CD8-positive, alpha-beta memory T cell (primary cell): Measurements from ENCODE around the gene PCDHGB7. TPM values are rescaled to one million over a fixed set of nuclear protein-coding genes. Genes with fewer than 3 reads are reported as not detected.
"Not testable (repeated sequence)": the region's sequence is repeated elsewhere in the genome, so short reads cannot be mapped to it uniquely, and the experiment has no call there.

Experiments
- CTCF ChIA-PET: fragments of 350-600 bp; sonication (Branson Sonifier 250); formaldehyde crosslinking; loops from one replicate; lab custom pipeline; 2021; ENCODE audit warnings: antibody characterized with exemption; lab: Charles Lee
- POLR2A ChIA-PET: fragments of 350-600 bp; sonication (Branson Sonifier 250); formaldehyde crosslinking; loops from one replicate; lab custom pipeline; 2021; ENCODE audit warnings: antibody characterized with exemption; lab: Charles Lee
- DNase-seq, 5 donors: peaks; one replicate each; pipeline versions ENCODE4 v3.0.0 to v3.0.0-alpha.2; 2020 to 2022; ENCODE audit warnings: mixed read lengths in 1 of 5
- H3K27ac ChIP-seq: one replicate; pipeline ENCODE4 v1.7.0; 2013; ENCODE audit warnings: low read depth, mild to moderate bottlenecking, low read length, moderate library complexity
- H3K27me3 ChIP-seq: 2 replicates; pipeline ENCODE4 v1.7.0; 2013; ENCODE audit warnings: low read length, mild to moderate bottlenecking; ENCODE audit not compliant: insufficient read depth, poor library complexity, severe bottlenecking
- H3K36me3 ChIP-seq: 2 replicates; pipeline ENCODE4 v1.7.0; 2013; ENCODE audit warnings: mild to moderate bottlenecking, low read length, moderate library complexity; ENCODE audit not compliant: insufficient read depth
- H3K4me1 ChIP-seq: 2 replicates; pipeline ENCODE4 v1.7.0; 2013; ENCODE audit warnings: mild to moderate bottlenecking, low read length, moderate library complexity; ENCODE audit not compliant: insufficient read depth
- H3K4me3 ChIP-seq: 2 replicates; pipeline ENCODE4 v1.7.0; 2013; ENCODE audit warnings: mild to moderate bottlenecking, low read length
- H3K9me3 ChIP-seq: 2 replicates; pipeline ENCODE4 v1.7.0; 2013; ENCODE audit warnings: mild to moderate bottlenecking, low read length
- H3K27ac Mint-ChIP-seq, 8 donors: one replicate each; pipeline ENCODE4 v1.8.0; 2020 to 2021; ENCODE audit warnings: mixed read lengths in 8 of 8, mild to moderate bottlenecking in 6 of 8, inconsistent platforms in 3 of 8, moderate library complexity in 3 of 8
- H3K27me3 Mint-ChIP-seq, 2 donors: one replicate each; pipeline ENCODE4 v1.8.0; 2020 to 2021; ENCODE audit warnings: mixed read lengths in 2 of 2, mild to moderate bottlenecking in 1 of 2, moderate library complexity in 1 of 2
- H3K36me3 Mint-ChIP-seq, 3 donors: one replicate each; pipeline ENCODE4 v1.8.0; 2020 to 2021; ENCODE audit warnings: mixed read lengths in 3 of 3, inconsistent platforms in 1 of 3, mild to moderate bottlenecking in 1 of 3
- H3K4me1 Mint-ChIP-seq, 3 donors: one replicate each; pipeline ENCODE4 v1.8.0; 2020 to 2021; ENCODE audit warnings: mixed read lengths in 3 of 3, inconsistent platforms in 1 of 3, mild to moderate bottlenecking in 1 of 3
- H3K4me3 Mint-ChIP-seq, 7 donors: one replicate each; pipeline ENCODE4 v1.8.0; 2020 to 2021; ENCODE audit warnings: mixed read lengths in 7 of 7, mild to moderate bottlenecking in 6 of 7, moderate library complexity in 4 of 7, inconsistent platforms in 2 of 7
- H3K9me3 Mint-ChIP-seq, 5 donors: one replicate each; pipeline ENCODE4 v1.8.0; 2020 to 2022; ENCODE audit warnings: mixed read lengths in 5 of 5, mild to moderate bottlenecking in 3 of 5, moderate library complexity in 2 of 5, inconsistent platforms in 1 of 5
- polyA plus RNA-seq: library from polyadenylated mRNA; unstranded; fragments of 300-500 nt; fragmentation: Illumina TruSeq; gene quantifications from one replicate; pipeline ENCODE4 v1.2.3, GENCODE V29; 2021
- total RNA-seq, 2 experiments: library from RNA; stranded (reverse); gene quantifications; one replicate each; pipeline ENCODE4 v1.2.3, GENCODE V29; 2021

Gene PCDHGB7
- total and polyA plus RNA-seq, 3 experiments from 2014 or later = 0.11 TPM; not detected in 2

- H3K36me3 Mint-ChIP-seq = peaks cover 0 to 20% (median 4%) of the 10 kb centered on the region in 3 donors
- H3K9me3 Mint-ChIP-seq = peaks cover 19 to 57% (median 56%) of the 10 kb centered on the region in 5 donors
- H3K4me1 ChIP-seq = peaks cover 7% of the 10 kb centered on the region
- peaks cover 63% of the 10 kb centered on the region for H3K27me3 ChIP-seq
- H3K36me3 ChIP-seq = no peaks in the 10 kb centered on the region
- peak overlapping the region; percentile 77 to 95 (median 84) for H3K4me3 Mint-ChIP-seq
- peak overlapping the region; percentile 77 for H3K4me3 ChIP-seq
- CTCF ChIA-PET = interaction anchor here (1.1 to 2.1 kb wide), 8 partner anchors 11 to 150 kb away, joined by 3 to 10 read pairs (median 5); partner anchors contain the start of gene TAF7
- H3K27me3 Mint-ChIP-seq = peaks cover 65 to 78% of the 10 kb centered on the region in 2 donors
- POLR2A ChIA-PET = no interaction called here
- peaks cover 20 to 32% (median 21%) of the 10 kb centered on the region in 3 donors for H3K4me1 Mint-ChIP-seq
- H3K27ac Mint-ChIP-seq = peak overlapping the region in 2 of 8 donors; percentile 10 to 38
- peaks cover 4% of the 10 kb centered on the region for H3K9me3 ChIP-seq
- DNase-seq = no peak
- no peak overlapping the region for H3K27ac ChIP-seq
Measured at GRCh38 chr5:141413540-141414069, 3.9 kb upstream of the PCDHGB7 start.

GRCh38 chr5:141414548-141415274 is 2.8 kb upstream of the PCDHGB7 start:
- H3K4me3 ChIP-seq, H3K4me1 ChIP-seq, H3K27ac ChIP-seq, DNase-seq, H3K9me3 ChIP-seq, H3K36me3 ChIP-seq, POLR2A ChIA-PET: not testable (repeated sequence)
- CTCF ChIA-PET = interaction anchor here (1.4 to 2.1 kb wide), 3 partner anchors 94 to 143 kb away, joined by 3 to 8 read pairs (median 6); partner anchors contain the start of gene TAF7
- H3K27me3 ChIP-seq = peaks cover 62% of the 10 kb centered on the region
- H3K27ac Mint-ChIP-seq = peak overlapping the region in 1 of 8 donors; percentile 50
- H3K9me3 Mint-ChIP-seq = peaks cover 16 to 54% (median 53%) of the 10 kb centered on the region in 5 donors
- H3K36me3 Mint-ChIP-seq = peaks cover 0 to 18% (median 5%) of the 10 kb centered on the region in 3 donors
- peaks cover 20 to 35% (median 21%) of the 10 kb centered on the region in 3 donors for H3K4me1 Mint-ChIP-seq
- peak overlapping the region; percentile 6 to 68 (median 43) for H3K4me3 Mint-ChIP-seq
- H3K27me3 Mint-ChIP-seq = peaks cover 60 to 75% of the 10 kb centered on the region in 2 donors

DNA sequence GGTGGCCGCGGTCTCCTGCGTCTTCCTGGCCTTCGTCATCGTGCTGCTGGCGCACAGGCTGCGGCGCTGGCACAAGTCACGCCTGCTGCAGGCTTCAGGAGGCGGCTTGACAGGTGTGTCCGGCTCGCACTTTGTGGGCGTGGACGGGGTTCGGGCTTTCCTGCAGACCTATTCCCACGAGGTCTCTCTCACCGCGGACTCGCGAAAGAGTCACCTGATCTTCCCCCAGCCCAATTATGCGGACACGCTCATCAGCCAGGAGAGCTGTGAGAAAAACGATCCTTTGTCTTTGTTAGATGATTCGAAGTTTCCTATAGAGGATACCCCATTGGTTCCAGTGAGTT is 2.2 kb upstream of the PCDHGB7 start:
- CTCF ChIA-PET, H3K4me3 ChIP-seq, H3K27ac Mint-ChIP-seq, H3K36me3 ChIP-seq, H3K9me3 ChIP-seq, H3K4me1 ChIP-seq, POLR2A ChIA-PET, H3K27ac ChIP-seq, DNase-seq: not testable (repeated sequence)
- Mint-ChIP-seq H3K4me1 (peaks cover 20 to 35% (median 21%) of the 10 kb centered on the region in 3 donors), H3K36me3 (peaks cover 0 to 22% (median 5%) of the 10 kb centered on the region in 3 donors), H3K4me3 (peak overlapping the region in 5 of 7 donors; percentile 6 to 41 (median 29)), H3K27me3 (peaks cover 62 to 77% of the 10 kb centered on the region in 2 donors), H3K9me3 (peaks cover 14 to 56% (median 54%) of the 10 kb centered on the region in 5 donors)
- H3K27me3 ChIP-seq = peaks cover 64% of the 10 kb centered on the region

- no peak for DNase-seq
- Mint-ChIP-seq H3K36me3 (peaks cover 0 to 20% (median 4%) of the 10 kb centered on the region in 3 donors), H3K27me3 (peaks cover 67 to 78% of the 10 kb centered on the region in 2 donors), H3K4me1 (peaks cover 10 to 27% (median 17%) of the 10 kb centered on the region in 3 donors), H3K4me3 (peak overlapping the region in 4 of 7 donors; percentile 5 to 68 (median 26)), H3K9me3 (peaks cover 20 to 72% (median 59%) of the 10 kb centered on the region in 5 donors), H3K27ac (no peak overlapping the region)
- ChIA-PET CTCF (no interaction called here), POLR2A (no interaction called here)
- peaks cover 57% of the 10 kb centered on the region for H3K27me3 ChIP-seq
- H3K36me3 ChIP-seq = no peaks in the 10 kb centered on the region
- H3K4me3 ChIP-seq = no peak overlapping the region
- H3K27ac ChIP-seq = no peak overlapping the region
- peaks cover 13% of the 10 kb centered on the region for H3K9me3 ChIP-seq
- H3K4me1 ChIP-seq = no peaks in the 10 kb centered on the region
Measured at GRCh38 chr5:141419074-141419880, 1.8 kb downstream of the PCDHGB7 start.

GRCh38 chr5:141420855-141421488 is 3.5 kb downstream of the PCDHGB7 start, which contains the start of gene PCDHGA11:
PCDHGA11 (plus strand) TSS chr5:141421051; CDS start chr5:141421228, 177 bp downstream.
- ChIA-PET POLR2A (no interaction called here), CTCF (interaction anchor here (1.2 kb wide), 1 partner anchor 101 kb away, joined by 3 read pairs; the partner anchor contains the start of gene TAF7)
- peaks cover 0 to 13% (median 3%) of the 10 kb centered on the region in 3 donors for H3K36me3 Mint-ChIP-seq
- peaks cover 20 to 64% (median 56%) of the 10 kb centered on the region in 5 donors for H3K9me3 Mint-ChIP-seq
- peaks cover 7 to 17% (median 11%) of the 10 kb centered on the region in 3 donors for H3K4me1 Mint-ChIP-seq
- Histone ChIP-seq H3K4me3 (peak within 1 kb of the TSS; percentile 6), H3K4me1 (no peaks in the 10 kb centered on the region), H3K27me3 (peaks cover 47% of the 10 kb centered on the region), H3K36me3 (no peaks in the 10 kb centered on the region), H3K9me3 (peaks cover 13% of the 10 kb centered on the region), H3K27ac (no peak within 1 kb of the TSS)
- peak within 1 kb of the TSS; percentile 68 to 81 (median 73) for H3K4me3 Mint-ChIP-seq
- peak within 1 kb of the TSS in 4 of 8 donors; percentile 23 to 64 (median 35) for H3K27ac Mint-ChIP-seq
- H3K27me3 Mint-ChIP-seq = peaks cover 72 to 79% of the 10 kb centered on the region in 2 donors
- DNase-seq = peak in 2 of 5 donors; percentile 12 to 26

DNA sequence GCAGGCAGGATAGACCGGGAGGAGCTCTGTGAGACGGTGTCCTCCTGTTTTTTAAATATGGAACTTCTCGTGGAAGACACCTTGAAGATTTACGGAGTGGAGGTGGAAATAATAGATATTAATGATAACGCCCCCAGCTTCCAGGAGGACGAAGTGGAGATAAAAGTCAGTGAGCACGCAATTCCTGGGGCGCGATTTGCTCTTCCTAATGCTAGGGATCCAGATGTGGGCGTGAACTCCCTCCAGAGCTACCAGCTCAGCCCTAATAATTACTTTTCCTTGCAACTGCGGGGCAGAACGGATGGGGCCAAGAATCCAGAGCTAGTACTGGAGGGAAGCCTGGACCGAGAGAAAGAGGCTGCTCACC is 4.0 kb downstream of the PCDHGB7 start:
- peaks cover 72 to 79% of the 10 kb centered on the region in 2 donors for H3K27me3 Mint-ChIP-seq
- peaks cover 7 to 17% (median 11%) of the 10 kb centered on the region in 3 donors for H3K4me1 Mint-ChIP-seq
- H3K36me3 Mint-ChIP-seq = peaks cover 0 to 13% (median 3%) of the 10 kb centered on the region in 3 donors
- POLR2A ChIA-PET = no interaction called here
- no peak overlapping the region for H3K4me3 ChIP-seq
- H3K27ac ChIP-seq = no peak overlapping the region
- CTCF ChIA-PET = interaction anchor here (1.2 kb wide), 1 partner anchor 101 kb away, joined by 3 read pairs; the partner anchor contains the start of gene TAF7
- H3K4me3 Mint-ChIP-seq = peak overlapping the region; percentile 68 to 81 (median 73)
- no peak for DNase-seq
- H3K27me3 ChIP-seq = peaks cover 42% of the 10 kb centered on the region
- H3K9me3 ChIP-seq = peaks cover 13% of the 10 kb centered on the region
- no peaks in the 10 kb centered on the region for H3K36me3 ChIP-seq
- peaks cover 20 to 63% (median 51%) of the 10 kb centered on the region in 5 donors for H3K9me3 Mint-ChIP-seq
- H3K27ac Mint-ChIP-seq = peak overlapping the region in 2 of 8 donors; percentile 23 to 64
- no peaks in the 10 kb centered on the region for H3K4me1 ChIP-seq

DNA sequence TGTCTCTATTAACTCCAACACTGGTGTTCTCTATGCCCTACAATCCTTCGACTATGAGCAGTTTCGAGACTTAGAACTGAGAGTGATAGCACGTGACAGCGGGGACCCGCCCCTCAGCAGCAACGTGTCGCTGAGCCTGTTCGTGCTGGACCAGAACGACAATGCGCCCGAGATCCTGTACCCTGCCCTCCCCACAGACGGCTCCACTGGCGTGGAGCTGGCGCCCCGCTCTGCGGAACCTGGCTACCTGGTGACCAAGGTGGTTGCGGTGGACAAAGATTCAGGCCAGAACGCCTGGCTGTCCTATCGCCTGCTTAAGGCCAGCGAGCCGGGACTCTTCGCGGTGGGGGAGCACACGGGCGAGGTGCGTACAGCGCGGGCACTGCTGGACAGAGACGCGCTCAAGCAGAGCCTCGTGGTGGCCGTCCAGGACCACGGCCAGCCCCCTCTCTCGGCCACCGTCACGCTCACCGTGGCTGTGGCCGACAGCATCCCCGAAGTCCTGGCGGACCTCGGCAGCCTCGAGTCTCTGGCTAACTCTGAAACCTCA is 5.3 kb downstream of the PCDHGB7 start:
- CTCF ChIA-PET = no interaction called here
- peak overlapping the region in 2 of 7 donors; percentile 18 to 39 for H3K4me3 Mint-ChIP-seq
- H3K9me3 ChIP-seq = peaks cover 13% of the 10 kb centered on the region
- H3K4me1 ChIP-seq = no peaks in the 10 kb centered on the region
- peaks cover 35% of the 10 kb centered on the region for H3K27me3 ChIP-seq
- H3K9me3 Mint-ChIP-seq = peaks cover 20 to 62% (median 53%) of the 10 kb centered on the region in 5 donors
- POLR2A ChIA-PET = no interaction called here
- no peak overlapping the region for H3K27ac ChIP-seq
- no peak for DNase-seq
- H3K27ac Mint-ChIP-seq = no peak overlapping the region
- no peaks in the 10 kb centered on the region for H3K36me3 ChIP-seq
- H3K27me3 Mint-ChIP-seq = peaks cover 77% of the 10 kb centered on the region in 2 donors
- H3K4me1 Mint-ChIP-seq = peaks cover 6 to 16% (median 10%) of the 10 kb centered on the region in 3 donors
- no peak overlapping the region for H3K4me3 ChIP-seq
- peaks cover 0 to 13% (median 3%) of the 10 kb centered on the region in 3 donors for H3K36me3 Mint-ChIP-seq
